Loucy (cell line): ENCODE data around the gene CASR.

Experiments
- H2AFZ ChIP-seq: fragments of 200-600 bp; sonication (generic); 2 replicates; pipeline ENCODE4 v1.6.0; 2016; ENCODE audit warnings: antibody characterized with exemption, mild to moderate bottlenecking, low read length, moderate library complexity
- H3F3A ChIP-seq: fragments of 200-600 bp; 2 replicates; pipeline ENCODE4 v1.6.0; 2016; ENCODE audit warnings: antibody characterized with exemption, low read depth, mild to moderate bottlenecking
- H3K27me3 ChIP-seq: fragments of 200-600 bp; sonication (generic); 2 replicates; pipeline ENCODE4 v1.6.1; 2014; ENCODE audit warnings: low read length, mild to moderate bottlenecking; ENCODE audit not compliant: insufficient read depth, poor library complexity, severe bottlenecking
- H3K36me3 ChIP-seq: fragments of 200-600 bp; sonication (generic); 2 replicates; pipeline ENCODE4 v1.6.1; 2016; ENCODE audit warnings: low read length; ENCODE audit not compliant: insufficient read depth
- H3K4me1 ChIP-seq: fragments of 200-600 bp; sonication (generic); 2 replicates; pipeline ENCODE4 v1.5.1; 2014; ENCODE audit warnings: low read length, mild to moderate bottlenecking; ENCODE audit not compliant: insufficient read depth, poor library complexity, severe bottlenecking
- H3K4me2 ChIP-seq: fragments of 200-600 bp; sonication (generic); 2 replicates; pipeline ENCODE4 v1.6.0; 2014; ENCODE audit warnings: antibody characterized with exemption, low read length, low read depth, mild to moderate bottlenecking; ENCODE audit not compliant: poor library complexity, severe bottlenecking
- H3K4me3 ChIP-seq: fragments of 200-600 bp; sonication (generic); 2 replicates; pipeline ENCODE4 v1.5.1; 2014; ENCODE audit warnings: low read length, mild to moderate bottlenecking, mixed read lengths; ENCODE audit not compliant: poor library complexity, severe bottlenecking
- H3K79me2 ChIP-seq: fragments of 200-600 bp; sonication (generic); 2 replicates; pipeline ENCODE4 v1.6.1; 2014; ENCODE audit warnings: low read length; ENCODE audit not compliant: insufficient read depth
- H3K9ac ChIP-seq: fragments of 200-600 bp; sonication (generic); 2 replicates; pipeline ENCODE4 v1.6.0; 2014; ENCODE audit warnings: mild to moderate bottlenecking, low read depth, low read length, moderate library complexity; ENCODE audit not compliant: poor library complexity, severe bottlenecking
- H3K9me2 ChIP-seq: fragments of 200-600 bp; sonication (generic); replicated peaks from 2 replicates; pipeline ENCODE4 v1.6.1; 2016; ENCODE audit warnings: low read depth, low read length, mixed read lengths
- H3K9me3 ChIP-seq: fragments of 200-600 bp; sonication (generic); 2 replicates; pipeline ENCODE4 v1.6.1; 2014; ENCODE audit warnings: mild to moderate bottlenecking, antibody characterized with exemption, low read length, low read depth; ENCODE audit not compliant: insufficient read depth
- H4K20me1 ChIP-seq: fragments of 200-600 bp; sonication (generic); 2 replicates; pipeline ENCODE4 v1.6.0; 2014; ENCODE audit warnings: antibody characterized with exemption, low read length, mild to moderate bottlenecking; ENCODE audit not compliant: insufficient read depth, poor library complexity, severe bottlenecking
- CTCF ChIP-seq: fragments of 200-600 bp; sonication (generic); conservative IDR thresholded peaks from 2 replicates; pipeline ENCODE4 v1.5.1; 2014; ENCODE audit warnings: mild to moderate bottlenecking, antibody characterized with exemption, low read length
- EZH2phosphoT487 ChIP-seq: fragments of 200-600 bp; IDR thresholded peaks from 2 replicates; pipeline ENCODE4 v1.6.1; 2018; ENCODE audit warnings: antibody characterized with exemption, mild to moderate bottlenecking, moderate library complexity, borderline replicate concordance

CASR gene

GRCh38 chr3:122332551-122332950, 149.1 kb downstream of the CASR start:
- no peak overlapping the region for H3K4me2 ChIP-seq

More at GRCh38 chr3:122332551-122332950, 149.1 kb downstream of the CASR start:
- H3K27me3 ChIP-seq: no peaks in the 10 kb centered on the region
- H3K9me2 ChIP-seq: no peaks in the 10 kb centered on the region
- no peaks in the 10 kb centered on the region for H4K20me1 ChIP-seq
- H3F3A ChIP-seq: no peaks in the 10 kb centered on the region
- no peaks in the 10 kb centered on the region for H3K79me2 ChIP-seq
- H3K36me3 ChIP-seq: no peaks in the 10 kb centered on the region
- no peaks in the 10 kb centered on the region for H3K9me3 ChIP-seq
- no peak overlapping the region for H3K4me3 ChIP-seq
- TF ChIP-seq EZH2phosphoT487: no peak
- TF ChIP-seq CTCF: no peak
- no peak overlapping the region for H3K9ac ChIP-seq
- H3K4me1 ChIP-seq: no peaks in the 10 kb centered on the region
- H2AFZ ChIP-seq: no peak overlapping the region
